B cell (primary cell): ENCODE measurements around the gene BFSP1. TPM values are rescaled to one million over a fixed set of nuclear protein-coding genes. Genes with fewer than 3 reads are reported as not detected.

Source experiments
- ATAC-seq: fragments of 200-7000 bp; cut with Tn5 transposase; one replicate; pipeline ENCODE4 v1.10.0; 2021; ENCODE audit warnings: low read depth, mild to moderate bottlenecking, moderate number of reproducible peaks, moderate library complexity
- CTCF ChIA-PET: fragments of 350-600 bp; sonication (Branson Sonifier 250); formaldehyde crosslinking; loops from one replicate; lab custom pipeline; 2021; ENCODE audit warnings: antibody characterized with exemption, inconsistent platforms; lab: Charles Lee
- POLR2A ChIA-PET: fragments of 350-600 bp; sonication (Branson Sonifier 250); formaldehyde crosslinking; loops from one replicate; lab custom pipeline; 2021; ENCODE audit warnings: antibody characterized with exemption; lab: Charles Lee
- DNase-seq: peaks from one replicate; pipeline ENCODE4 v3.0.0; 2013
- H2AFZ ChIP-seq: 2 replicates; pipeline ENCODE4 v1.6.1; 2012; ENCODE audit warnings: mild to moderate bottlenecking, low read depth, low read length; ENCODE audit not compliant: insufficient read depth, poor library complexity, severe bottlenecking
- H3K27ac ChIP-seq, 2 donors: 1 replicate in 1 of 2; 2 replicates in 1 of 2; pipeline ENCODE4 v1.5.1; 2012 to 2013; ENCODE audit warnings: low read length in 2 of 2, mild to moderate bottlenecking in 2 of 2, moderate library complexity in 1 of 2
- H3K27me3 ChIP-seq, 4 experiments: fragments of 200-600 bp in 1 of 4; sonication (generic) in 1 of 4; replicated peaks in 1 of 4; 1 replicate in 2 of 4; 2 replicates in 2 of 4; pipeline versions ENCODE4 v1.6.1 to v1.7.0; 2013 to 2016; ENCODE audit warnings: low read length in 3 of 4, mild to moderate bottlenecking in 2 of 4, mixed read lengths in 1 of 4, moderate library complexity in 1 of 4; ENCODE audit not compliant: insufficient read depth in 4 of 4, control insufficient read depth in 3 of 4; ENCODE audit errors: control extremely low read depth in 1 of 4
- H3K36me3 ChIP-seq, 2 experiments: replicated peaks in 1 of 2; 1 replicate in 1 of 2; 2 replicates in 1 of 2; pipeline versions ENCODE4 v1.6.1 to v1.7.1; 2013; ENCODE audit warnings: low read length in 1 of 2; ENCODE audit not compliant: insufficient read depth in 2 of 2, control insufficient read depth in 1 of 2; ENCODE audit errors: control extremely low read depth in 1 of 2, extremely low read depth in 1 of 2
- H3K4me1 ChIP-seq, 2 donors: fragments of 200-600 bp in 1 of 2; sonication (generic) in 1 of 2; 1 replicate in 1 of 2; 2 replicates in 1 of 2; pipeline versions ENCODE4 v1.5.1 to v1.6.1; 2013 to 2017; ENCODE audit warnings: low read length in 2 of 2; ENCODE audit not compliant: control insufficient read depth in 2 of 2, insufficient read depth in 2 of 2
- H3K4me2 ChIP-seq: replicated peaks from 2 replicates; pipeline ENCODE3; 2012; ENCODE audit warnings: mild to moderate bottlenecking, low read depth, low read length; ENCODE audit not compliant: poor library complexity, severe bottlenecking
- H3K4me3 ChIP-seq, 5 experiments: fragments of 200-600 bp in 1 of 5; sonication (generic) in 1 of 5; 1 replicate in 3 of 5; 2 replicates in 2 of 5; pipeline versions ENCODE4 v1.5.1 to v1.7.0; 2011 to 2016; ENCODE audit warnings: low read length in 4 of 5, mild to moderate bottlenecking in 4 of 5, low read depth in 2 of 5, control low read depth in 1 of 5, moderate library complexity in 1 of 5; ENCODE audit not compliant: insufficient read depth in 1 of 5; ENCODE audit errors: control extremely low read depth in 1 of 5, extremely low read depth in 1 of 5
- H3K79me2 ChIP-seq: fragments of 200-600 bp; sonication (generic); one replicate; pipeline ENCODE4 v1.6.0; 2016; ENCODE audit warnings: low read length; ENCODE audit not compliant: control insufficient read depth, insufficient read depth
- H3K9ac ChIP-seq: fragments of 200-600 bp; sonication (generic); 2 replicates; pipeline ENCODE4 v1.6.1; 2017; ENCODE audit warnings: mild to moderate bottlenecking, low read length, moderate library complexity
- H3K9me3 ChIP-seq, 3 donors: one replicate each; pipeline versions ENCODE4 v1.6.1 to v1.7.1; 2013; ENCODE audit warnings: low read length in 2 of 3; ENCODE audit not compliant: control insufficient read depth in 2 of 3, insufficient read depth in 1 of 3; ENCODE audit errors: control extremely low read depth in 1 of 3
- H4K20me1 ChIP-seq: 2 replicates; pipeline ENCODE4 v1.6.0; 2012; ENCODE audit warnings: mild to moderate bottlenecking, low read length; ENCODE audit not compliant: insufficient read depth, control insufficient read depth, poor library complexity, severe bottlenecking
- H3K27ac Mint-ChIP-seq: one replicate; pipeline ENCODE4 v1.8.0; 2021; ENCODE audit warnings: mixed read lengths
- H3K27me3 Mint-ChIP-seq: one replicate; pipeline ENCODE4 v1.8.0; 2021; ENCODE audit warnings: mixed read lengths
- H3K4me1 Mint-ChIP-seq: one replicate; pipeline ENCODE4 v1.8.0; 2021; ENCODE audit warnings: mixed read lengths
- H3K4me3 Mint-ChIP-seq: one replicate; pipeline ENCODE4 v1.8.0; 2021; ENCODE audit warnings: mixed read lengths
- H3K9me3 Mint-ChIP-seq: one replicate; pipeline ENCODE4 v1.8.0; 2022; ENCODE audit warnings: mixed read lengths; ENCODE audit not compliant: insufficient read depth
- EZH2 ChIP-seq: IDR thresholded peaks from 2 replicates; pipeline ENCODE4 v1.6.1; 2012; ENCODE audit warnings: borderline replicate concordance, low read depth, mild to moderate bottlenecking, moderate library complexity, low read length; ENCODE audit not compliant: insufficient read depth, poor library complexity, severe bottlenecking
- WGBS: methylation state at CpG from one replicate; pipeline ENCODE4 v1.1.5; 2013; ENCODE audit warnings: missing lambda C conversion rate; ENCODE audit not compliant: insufficient coverage; 5-methylcytosine and 5-hydroxymethylcytosine counted together
- intact Hi-C: fragments of 100-400 bp; cut with micrococcal nuclease; formaldehyde crosslinking; loops from one replicate; pipeline ENCODE4 v1.10.0; 2022
- polyA plus RNA-seq: library from polyadenylated mRNA; depleted of rRNA; stranded (reverse); fragments of >200 nt; gene quantifications from 2 replicates; pipeline ENCODE4 v1.2.3, GENCODE V29; 2012
- total RNA-seq, 2 donors: library from RNA; stranded (reverse); fragments of 120-200 nt in 1 of 2; gene quantifications; 1 replicate in 1 of 2; 2 replicates in 1 of 2; pipeline versions ENCODE4 v1.2.3 to v1.2.4, GENCODE V29; 2013 to 2022
- TF ChIP-seq, protein P1 (sequence below): fragments of 200-600 bp; IDR thresholded peaks from one replicate; pipeline ENCODE4 v1.8.0; 2022; ENCODE audit warnings: antibody characterized with exemption, mild to moderate bottlenecking

BFSP1 gene
- total and polyA plus RNA-seq, 2 donors (not counting 1 experiment from before 2014, with no cell fraction given), result not detected

DNA sequence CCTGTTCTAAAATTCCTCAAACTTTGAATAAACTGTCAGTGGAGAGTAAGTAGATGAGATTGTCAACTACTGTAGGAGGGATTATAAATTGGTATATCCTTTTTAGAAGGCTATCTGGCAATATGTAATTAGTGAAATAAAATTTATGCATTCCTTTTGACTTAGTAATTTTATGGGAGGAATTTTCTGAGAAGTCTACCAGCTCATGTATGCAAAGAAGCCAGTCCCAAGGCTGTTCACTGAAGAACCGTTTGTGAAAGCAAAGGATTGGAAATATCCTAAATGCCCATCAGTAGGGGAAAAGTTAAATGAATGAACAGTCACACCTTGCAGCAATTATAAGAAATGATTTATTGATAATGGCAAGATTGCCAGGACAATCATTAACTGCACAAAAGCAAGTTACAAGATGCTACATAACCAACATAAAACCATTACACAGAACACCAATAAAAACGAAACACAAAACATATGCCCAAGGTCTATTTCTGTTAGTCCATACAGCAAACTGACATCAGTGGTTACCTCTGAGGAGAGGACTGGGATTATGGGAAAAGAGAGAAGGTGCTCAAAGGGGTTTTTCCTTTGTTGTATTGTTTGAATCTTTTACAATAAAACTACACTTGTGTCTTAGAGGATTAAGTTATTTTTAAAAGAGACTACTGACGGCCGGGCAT is 34.1 kb upstream of the BFSP1 start:
- Histone ChIP-seq H3K79me2 (peaks cover 1% of the 10 kb centered on the region), H3K27ac (no peak overlapping the region), H3K36me3 (no peaks in the 10 kb centered on the region), H3K9me3 (peaks cover 0 to 5% (median 0%) of the 10 kb centered on the region in 3 donors), H3K27me3 (peaks cover 0 to 12% (median 2%) of the 10 kb centered on the region in 4 experiments), H4K20me1 (no peaks in the 10 kb centered on the region), H3K9ac (no peak overlapping the region), H3K4me1 (peaks cover 4 to 6% of the 10 kb centered on the region in 2 donors), H3K4me3 (no peak overlapping the region), H2AFZ (no peak overlapping the region), H3K4me2 (no peak overlapping the region)
- ChIA-PET CTCF (no interaction called here), POLR2A (no interaction called here)
- WGBS, result no CpG with 5 or more reads among the region's 4 CpGs
- no peak overlapping the region for H3K4me3 Mint-ChIP-seq
- peaks cover 6% of the 10 kb centered on the region for H3K4me1 Mint-ChIP-seq
- H3K9me3 Mint-ChIP-seq, result peaks cover 4% of the 10 kb centered on the region
- DNase-seq (no peak), ATAC-seq (no peak)
- H3K27ac Mint-ChIP-seq, result no peak overlapping the region
- intact Hi-C loops, result no loop called here
- peaks cover 11% of the 10 kb centered on the region for H3K27me3 Mint-ChIP-seq
- no peak for TF ChIP-seq EZH2
- TF ChIP-seq, protein P1, sequence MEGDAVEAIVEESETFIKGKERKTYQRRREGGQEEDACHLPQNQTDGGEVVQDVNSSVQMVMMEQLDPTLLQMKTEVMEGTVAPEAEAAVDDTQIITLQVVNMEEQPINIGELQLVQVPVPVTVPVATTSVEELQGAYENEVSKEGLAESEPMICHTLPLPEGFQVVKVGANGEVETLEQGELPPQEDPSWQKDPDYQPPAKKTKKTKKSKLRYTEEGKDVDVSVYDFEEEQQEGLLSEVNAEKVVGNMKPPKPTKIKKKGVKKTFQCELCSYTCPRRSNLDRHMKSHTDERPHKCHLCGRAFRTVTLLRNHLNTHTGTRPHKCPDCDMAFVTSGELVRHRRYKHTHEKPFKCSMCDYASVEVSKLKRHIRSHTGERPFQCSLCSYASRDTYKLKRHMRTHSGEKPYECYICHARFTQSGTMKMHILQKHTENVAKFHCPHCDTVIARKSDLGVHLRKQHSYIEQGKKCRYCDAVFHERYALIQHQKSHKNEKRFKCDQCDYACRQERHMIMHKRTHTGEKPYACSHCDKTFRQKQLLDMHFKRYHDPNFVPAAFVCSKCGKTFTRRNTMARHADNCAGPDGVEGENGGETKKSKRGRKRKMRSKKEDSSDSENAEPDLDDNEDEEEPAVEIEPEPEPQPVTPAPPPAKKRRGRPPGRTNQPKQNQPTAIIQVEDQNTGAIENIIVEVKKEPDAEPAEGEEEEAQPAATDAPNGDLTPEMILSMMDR, result no peak

DNA sequence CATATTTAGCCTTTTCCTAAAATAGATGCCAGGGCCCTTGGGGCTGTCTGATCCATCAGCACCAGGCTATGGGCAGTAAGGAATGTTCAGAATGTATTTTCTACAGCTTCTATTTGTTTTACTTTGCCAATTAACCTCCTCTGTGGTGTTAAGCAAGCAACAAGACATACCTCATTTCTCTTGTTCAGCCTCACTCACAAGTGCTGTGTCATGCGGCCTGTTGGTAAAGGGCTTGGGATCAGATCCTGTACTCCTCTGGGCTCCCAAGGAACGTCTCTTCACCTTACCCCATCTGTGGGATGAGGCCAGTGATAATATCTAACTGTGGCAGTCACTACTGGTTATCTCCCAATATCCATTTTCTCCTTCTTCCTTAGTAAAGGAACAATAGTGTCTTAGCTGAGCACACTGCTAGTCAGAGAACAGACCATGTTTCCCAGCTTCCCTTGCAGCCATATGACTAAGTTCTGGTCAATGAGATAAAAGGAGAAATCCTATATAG is 31.7 kb upstream of the BFSP1 start:
- H2AFZ ChIP-seq, result no peak overlapping the region
- POLR2A ChIA-PET, result no interaction called here

More for the DNA sequence above, 31.7 kb upstream of the BFSP1 start:
- Histone ChIP-seq H3K9me3 (peaks cover 0 to 5% (median 0%) of the 10 kb centered on the region in 3 donors), H3K79me2 (no peaks in the 10 kb centered on the region), H4K20me1 (no peaks in the 10 kb centered on the region), H3K27ac (no peak overlapping the region), H3K9ac (no peak overlapping the region), H3K36me3 (no peaks in the 10 kb centered on the region), H3K4me3 (no peak overlapping the region), H3K27me3 (peaks cover 0 to 1% (median 0%) of the 10 kb centered on the region in 4 experiments), H3K4me2 (no peak overlapping the region), H3K4me1 (no peaks in the 10 kb centered on the region)
- ATAC-seq (no peak), DNase-seq (no peak)
- TF ChIP-seq EZH2, result no peak
- TF ChIP-seq, protein P1, result no peak
- no peak overlapping the region for H3K4me3 Mint-ChIP-seq
- no peak overlapping the region for H3K27ac Mint-ChIP-seq
- peaks cover 4% of the 10 kb centered on the region for H3K9me3 Mint-ChIP-seq
- H3K4me1 Mint-ChIP-seq, result no peaks in the 10 kb centered on the region
- CTCF ChIA-PET, result no interaction called here
- peaks cover 15% of the 10 kb centered on the region for H3K27me3 Mint-ChIP-seq
- WGBS, result no CpG with 5 or more reads among the region's 2 CpGs
- intact Hi-C loops, result no loop called here
